GM18520 (cell line): ENCODE measurements around the gene KRTAP13-2.

Experiments used
- ATAC-seq: cut with Tn5 transposase; IDR thresholded peaks from one replicate; pipeline ENCODE4 v1.9.1; 2021; ENCODE audit not compliant: unreplicated experiment

KRTAP13-2 gene, protein sequence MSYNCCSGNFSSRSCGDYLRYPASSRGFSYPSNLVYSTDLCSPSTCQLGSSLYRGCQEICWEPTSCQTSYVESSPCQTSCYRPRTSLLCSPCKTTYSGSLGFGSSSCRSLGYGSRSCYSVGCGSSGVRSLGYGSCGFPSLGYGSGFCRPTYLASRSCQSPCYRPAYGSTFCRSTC

DNA sequence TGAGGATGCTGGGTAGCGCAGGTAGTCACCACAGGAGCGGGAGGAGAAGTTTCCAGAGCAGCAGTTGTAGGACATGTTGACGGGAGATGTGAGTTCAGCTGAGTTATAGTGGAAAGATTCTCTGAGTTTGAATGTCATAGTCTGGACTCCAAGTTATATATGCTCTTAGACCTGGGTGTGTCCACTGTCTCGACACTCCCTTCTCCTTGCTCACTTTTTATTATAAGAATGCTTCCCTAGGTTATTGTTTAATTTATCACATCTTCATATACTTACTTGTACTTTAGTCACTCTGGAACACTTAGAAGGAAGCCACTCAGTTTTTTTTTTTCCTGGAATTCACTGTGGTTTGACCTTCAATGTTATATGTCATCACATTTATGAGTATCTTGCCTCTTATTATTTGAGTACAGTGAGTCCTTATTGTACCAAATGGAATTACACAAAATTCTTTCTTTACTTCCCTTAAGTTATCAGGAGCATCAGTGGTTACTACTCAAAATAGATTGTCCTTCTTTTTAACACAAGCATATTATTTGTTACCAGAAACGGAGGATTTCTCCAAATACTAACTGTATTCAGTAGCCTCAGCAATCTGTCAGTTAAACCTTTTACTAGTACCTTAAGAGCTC, at the start of gene KRTAP13-2:
Gene KRTAP13-2, minus strand, starts transcription at position 133 of the 632 bp plus-strand sequence. Its CDS starts 58 bp downstream, at position 75.
- ATAC-seq: no peak

DNA sequence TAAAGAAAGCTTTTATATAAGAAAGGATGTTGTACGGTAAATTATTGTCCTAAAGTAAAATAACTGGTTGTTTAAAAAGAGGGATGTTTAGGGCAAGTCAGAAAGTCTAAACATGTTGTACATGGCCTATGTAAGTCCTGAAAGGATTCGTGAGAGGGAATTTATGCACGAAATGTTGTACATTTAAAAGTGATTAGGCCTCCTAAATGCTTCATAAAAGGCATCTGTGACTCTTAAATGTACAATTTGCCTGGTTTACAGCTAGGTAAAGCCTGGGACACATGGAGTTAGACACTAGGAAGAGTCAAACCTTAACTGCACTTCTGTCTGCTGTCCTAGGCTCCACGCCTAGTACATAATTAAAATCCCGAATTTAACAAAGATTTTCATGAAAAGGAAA, 43.9 kb upstream of the KRTAP13-2 start:
- ATAC-seq: no peak

DNA sequence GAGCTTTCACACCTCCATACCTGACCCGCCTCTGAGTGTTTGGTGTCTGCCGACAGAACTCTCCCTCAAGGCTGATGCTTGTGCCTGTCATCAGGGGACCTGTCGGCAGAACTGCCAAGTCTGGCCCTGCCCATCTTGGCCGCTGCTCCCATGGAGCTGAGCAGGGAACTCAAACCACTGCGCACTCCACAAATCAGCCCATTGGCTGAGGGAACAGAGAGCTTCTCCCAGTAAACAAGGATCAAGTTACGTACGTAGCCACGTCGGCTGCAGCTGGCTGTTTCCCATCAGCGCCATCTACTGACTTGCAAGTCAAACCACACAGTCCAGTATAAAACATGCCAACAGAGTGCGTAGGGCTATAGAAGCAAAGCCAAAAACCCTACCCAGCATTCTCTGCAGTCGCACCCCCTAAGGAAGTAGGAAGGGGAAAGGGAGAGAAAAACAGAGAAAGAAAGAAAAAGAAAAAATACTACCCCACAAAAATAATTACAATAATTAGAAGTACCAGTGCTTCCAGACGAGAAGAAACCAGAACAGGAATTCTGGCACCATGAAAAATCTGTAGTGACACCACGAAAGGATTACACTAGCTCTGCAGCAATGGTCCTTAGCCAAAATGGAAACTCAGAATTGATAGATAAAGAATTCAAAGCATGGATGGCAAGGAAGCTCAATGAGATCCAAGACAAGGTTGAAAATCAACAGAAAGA, 36.9 kb upstream of the KRTAP13-2 start:
- no peak for ATAC-seq

DNA sequence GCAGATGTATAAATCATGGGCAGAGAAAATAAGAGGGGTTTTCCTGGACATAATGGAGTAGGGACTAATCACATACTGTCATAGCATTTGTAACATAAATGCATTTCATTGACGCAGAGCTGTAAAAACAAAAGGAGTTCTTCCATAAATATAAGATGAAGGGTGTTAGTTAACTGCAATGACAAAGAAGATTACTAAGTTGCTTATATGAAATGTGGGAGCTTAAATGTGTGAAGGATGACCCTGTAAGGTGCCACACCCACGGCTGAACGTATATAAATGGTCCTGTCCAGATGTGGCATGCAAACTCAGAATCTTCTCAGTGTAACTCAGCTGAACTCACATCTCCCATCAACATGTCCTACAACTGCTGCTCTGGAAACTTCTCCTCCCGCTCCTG, 23.7 kb upstream of the KRTAP13-2 start, which contains the start of gene KRTAP13-1:
Gene KRTAP13-1, plus strand, starts transcription at position 301 of the 400 bp plus-strand sequence. Its CDS starts 56 bp downstream, at position 357.
- no peak for ATAC-seq

DNA sequence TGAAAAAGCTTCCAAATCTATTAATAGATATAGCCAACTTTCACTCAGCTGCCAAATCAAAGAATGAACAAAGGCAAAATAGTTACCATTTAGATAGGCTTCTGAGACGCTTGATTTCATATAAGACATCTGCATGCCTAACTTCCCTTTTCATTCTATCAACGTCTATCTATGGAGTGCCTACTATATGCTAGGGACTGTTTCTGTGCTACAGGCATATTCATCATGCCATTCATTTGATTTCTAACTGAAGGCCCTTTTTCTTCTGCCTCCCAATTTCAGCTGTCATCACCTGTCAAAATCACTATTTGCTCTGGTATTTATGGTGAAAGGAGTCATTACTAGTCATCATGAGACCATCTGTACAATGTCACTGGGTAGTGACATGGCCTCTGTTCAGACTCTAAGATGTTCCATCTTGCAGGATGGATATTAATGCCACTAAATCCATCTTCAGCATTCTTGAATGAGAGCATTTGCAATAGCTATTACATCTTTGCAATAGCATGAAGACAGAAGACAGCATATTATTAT, 19.5 kb upstream of the KRTAP13-2 start:
- no peak for ATAC-seq

DNA sequence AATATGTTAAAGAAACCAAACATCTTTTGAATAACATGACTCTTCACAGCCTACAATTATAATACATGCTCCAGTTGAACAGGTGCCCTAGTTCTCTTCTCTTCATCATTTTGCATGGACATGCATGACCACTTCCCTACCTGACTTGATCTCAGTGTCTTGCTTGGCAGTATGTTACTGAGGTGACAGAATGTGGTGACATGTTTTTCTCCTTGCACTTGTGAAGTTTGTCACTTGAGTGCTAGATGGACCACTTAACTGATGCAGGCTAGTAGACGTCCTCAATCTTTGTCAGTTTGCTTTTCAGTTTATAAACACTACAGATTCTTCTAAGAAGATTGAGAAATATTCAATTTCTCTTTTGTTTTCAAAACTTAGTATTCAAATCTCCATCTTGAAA, 10.1 kb upstream of the KRTAP13-2 start:
- ATAC-seq: no peak

DNA sequence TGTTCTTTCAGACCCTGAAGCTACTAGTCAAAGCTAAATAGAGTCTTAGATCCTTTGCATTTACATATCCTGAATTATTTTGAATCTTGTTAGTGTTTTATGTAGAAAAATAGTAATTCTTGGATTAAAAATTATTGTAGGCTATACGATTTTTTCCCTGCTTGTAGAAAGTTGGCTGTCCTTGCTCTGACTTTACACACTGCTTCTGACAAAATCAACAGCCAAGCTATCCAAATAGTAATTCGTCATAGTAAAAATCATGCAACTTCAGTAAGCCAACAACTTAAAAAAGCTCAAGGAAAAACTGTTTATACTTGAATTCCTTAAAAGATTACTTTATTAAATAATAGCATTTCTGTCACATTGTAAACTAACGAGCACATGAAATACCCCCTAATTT, 16.2 kb downstream of the KRTAP13-2 start:
- no peak for ATAC-seq

DNA sequence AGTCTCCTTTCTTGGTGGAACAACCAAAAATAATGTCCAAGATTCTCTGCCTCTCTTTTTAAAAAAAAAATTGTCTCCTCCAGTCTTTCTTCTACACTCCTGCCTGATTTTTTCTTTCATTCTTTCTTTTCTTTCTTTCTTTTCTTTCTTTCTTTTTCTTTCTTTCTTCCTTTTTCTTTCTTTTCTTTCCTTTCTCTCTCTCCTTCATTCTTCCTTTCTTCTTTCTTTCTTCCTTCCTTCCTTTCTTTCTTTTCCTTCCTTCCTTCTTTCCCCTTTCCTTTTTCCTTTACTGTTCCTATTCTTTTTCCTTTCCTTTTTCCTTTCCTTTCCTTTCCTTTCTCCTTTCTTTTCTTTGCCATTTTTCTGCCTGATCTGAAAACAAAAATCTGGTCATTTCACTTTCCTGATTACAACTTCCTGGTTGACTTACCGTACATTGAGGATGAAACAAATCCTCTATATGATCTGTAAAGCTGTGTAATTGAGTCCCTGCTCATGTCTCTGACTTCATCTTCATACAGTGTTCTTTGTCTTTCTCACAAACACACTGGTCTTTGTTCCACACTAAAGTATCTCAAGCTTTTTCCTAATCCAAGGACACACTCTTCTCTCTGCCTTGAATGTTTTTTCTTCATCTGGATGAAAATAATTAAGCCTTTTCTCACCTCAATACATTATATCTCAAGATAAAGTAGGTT, 17.6 kb downstream of the KRTAP13-2 start:
- no peak for ATAC-seq

DNA sequence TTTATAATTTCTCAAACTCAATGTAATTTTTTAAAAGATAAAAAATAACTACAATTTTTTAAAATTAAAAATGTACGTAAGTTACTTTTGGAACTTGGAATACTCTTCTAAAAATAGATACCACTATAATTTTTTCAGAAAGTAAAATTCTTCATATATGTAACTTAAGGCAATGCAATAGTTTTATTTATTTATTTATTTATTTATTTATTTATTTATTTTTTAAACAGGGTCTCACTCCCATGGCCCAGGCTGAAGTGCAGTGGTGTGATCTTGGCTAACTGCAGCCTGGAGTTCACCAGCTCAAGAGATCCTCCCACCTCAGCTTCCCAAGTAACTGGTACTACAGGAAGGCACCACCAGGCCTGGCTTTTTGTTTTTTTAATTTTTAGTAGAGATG, 20.5 kb downstream of the KRTAP13-2 start:
- no peak for ATAC-seq

DNA sequence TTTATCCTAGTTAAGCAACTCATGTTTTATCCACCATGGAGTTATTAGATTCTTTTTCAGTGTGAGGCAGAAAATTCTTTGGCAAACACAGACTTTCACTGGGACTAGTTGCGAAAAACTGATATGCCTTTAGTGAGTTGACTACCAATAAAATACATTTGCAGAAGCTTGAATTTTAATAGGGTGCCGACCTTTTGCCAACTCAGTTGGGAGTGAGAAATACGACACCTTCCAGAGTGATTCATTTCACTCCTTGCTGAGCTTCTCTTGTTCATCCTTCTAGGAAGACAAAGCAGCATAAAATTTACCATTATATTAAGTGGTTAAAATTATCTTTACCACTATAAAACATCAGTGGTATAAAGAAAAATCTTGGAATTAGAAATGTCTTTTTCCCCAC, 22.5 kb downstream of the KRTAP13-2 start:
- no peak for ATAC-seq

DNA sequence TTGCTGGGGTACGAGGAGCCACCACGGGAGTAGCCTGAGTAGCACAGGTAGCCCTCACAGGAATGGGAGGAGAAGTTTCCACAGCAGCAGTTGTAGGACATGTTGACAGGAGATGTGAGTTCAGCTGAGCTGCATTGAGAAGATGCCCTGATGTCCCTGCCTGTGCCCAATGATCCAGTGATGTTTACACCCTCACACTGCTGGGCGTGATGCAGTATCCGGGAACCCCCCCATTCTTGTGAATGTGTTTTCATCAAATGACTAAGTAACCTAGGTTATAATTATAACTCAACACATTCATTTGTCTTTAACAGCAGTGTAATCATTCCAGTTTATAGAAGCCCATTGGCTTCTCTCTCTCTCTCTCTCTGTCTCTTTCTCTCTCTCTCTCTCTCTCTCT, 23.6 kb downstream of the KRTAP13-2 start, which contains the start of gene KRTAP23-1:
Gene KRTAP23-1, minus strand, starts transcription at position 101 of the 400 bp plus-strand sequence. Its CDS starts 0 bp downstream, at position 101.
- no peak for ATAC-seq

DNA sequence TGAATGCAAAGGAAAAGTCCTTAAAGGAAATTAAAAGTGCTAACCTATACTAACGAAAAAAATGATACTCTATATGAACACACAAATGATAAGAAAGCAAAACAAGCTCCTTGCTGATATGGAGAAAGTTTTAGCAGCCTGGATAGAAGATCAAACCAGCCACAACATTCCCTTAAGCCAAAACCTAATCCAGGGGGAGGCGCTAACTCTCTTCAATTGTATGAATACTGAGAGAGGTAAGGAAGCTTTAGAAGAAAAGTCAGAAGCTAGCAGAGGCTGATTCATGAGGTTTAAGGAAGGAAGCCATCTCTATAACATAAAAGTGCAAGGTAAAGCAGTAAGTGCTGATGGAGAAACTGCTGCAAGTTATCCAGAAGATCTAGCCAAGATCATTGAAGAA, 27.1 kb downstream of the KRTAP13-2 start:
- ATAC-seq: no peak

DNA sequence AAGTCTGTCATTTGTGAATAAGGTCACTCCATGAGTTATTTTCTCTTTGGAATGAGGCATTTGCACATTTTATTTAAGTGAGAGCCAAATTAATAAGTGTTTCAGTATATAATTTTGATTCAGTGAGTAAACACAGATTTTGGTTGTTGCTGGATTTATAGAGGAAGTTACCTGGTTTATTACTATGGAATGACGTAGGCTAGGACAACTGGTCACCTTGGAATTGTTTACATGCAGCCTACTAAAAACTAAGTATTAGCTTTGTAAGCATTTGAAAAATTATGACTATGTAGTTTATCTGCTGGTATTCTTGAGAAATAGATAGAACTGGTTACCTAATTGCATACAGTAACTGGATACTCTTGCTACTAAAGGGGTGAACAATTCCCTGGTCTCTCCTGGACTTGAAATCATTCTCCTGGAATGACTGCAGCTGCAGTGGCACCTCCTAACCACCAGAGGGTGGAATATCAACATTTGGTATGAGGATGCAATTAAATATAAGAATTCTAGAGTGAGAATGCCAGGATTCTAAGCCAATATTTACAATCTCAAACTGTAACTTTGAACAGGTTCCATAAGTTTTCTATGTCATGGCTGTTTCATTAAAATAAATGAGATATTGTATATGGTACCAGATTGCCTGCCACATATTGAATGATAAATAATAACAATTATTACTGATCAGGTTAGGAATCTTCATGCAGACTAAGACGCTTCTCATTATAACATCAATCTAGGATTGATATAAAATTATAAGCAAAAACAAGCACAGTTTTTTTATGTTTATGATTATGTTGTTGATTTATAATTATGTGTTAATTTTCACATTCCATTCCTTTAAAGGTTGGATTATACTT, 31.1 kb downstream of the KRTAP13-2 start:
- no peak for ATAC-seq

DNA sequence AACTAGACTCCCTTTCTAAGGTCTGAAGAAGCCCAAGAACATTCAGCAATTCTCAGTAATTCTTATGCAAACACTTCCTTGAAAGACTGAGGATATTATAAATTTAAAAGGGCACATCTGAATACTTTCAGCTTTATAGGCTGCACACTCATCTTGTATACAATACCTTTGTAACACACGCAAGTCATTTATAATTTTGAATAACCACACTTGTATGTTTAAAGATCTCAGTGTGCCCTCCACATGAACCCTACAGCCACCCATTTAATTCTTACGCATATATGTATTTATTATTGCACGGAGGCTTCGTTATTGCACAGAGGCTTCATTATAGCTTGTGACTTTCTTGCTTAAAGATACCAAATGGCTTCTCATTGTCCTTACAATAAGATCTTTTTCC, 33.4 kb downstream of the KRTAP13-2 start:
- no peak for ATAC-seq

DNA sequence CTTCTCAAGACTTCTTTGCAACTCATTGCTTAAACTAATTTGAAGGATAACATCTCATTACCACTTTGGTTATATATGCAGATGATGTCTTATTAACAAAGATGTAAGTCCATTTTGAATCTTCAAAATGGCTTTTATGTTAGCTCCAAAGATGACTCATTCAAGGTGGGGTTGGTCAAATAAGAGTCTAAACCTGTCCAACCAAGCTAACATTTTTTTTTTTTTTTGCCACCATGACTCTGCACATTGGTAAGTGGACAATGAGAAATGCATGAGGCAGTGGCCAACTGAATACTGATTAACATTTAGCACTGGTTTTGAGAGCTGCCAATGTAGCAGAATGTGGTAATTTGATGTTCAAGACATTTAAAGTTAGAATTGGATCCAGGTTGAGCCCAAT, 34.3 kb downstream of the KRTAP13-2 start:
- ATAC-seq: no peak

DNA sequence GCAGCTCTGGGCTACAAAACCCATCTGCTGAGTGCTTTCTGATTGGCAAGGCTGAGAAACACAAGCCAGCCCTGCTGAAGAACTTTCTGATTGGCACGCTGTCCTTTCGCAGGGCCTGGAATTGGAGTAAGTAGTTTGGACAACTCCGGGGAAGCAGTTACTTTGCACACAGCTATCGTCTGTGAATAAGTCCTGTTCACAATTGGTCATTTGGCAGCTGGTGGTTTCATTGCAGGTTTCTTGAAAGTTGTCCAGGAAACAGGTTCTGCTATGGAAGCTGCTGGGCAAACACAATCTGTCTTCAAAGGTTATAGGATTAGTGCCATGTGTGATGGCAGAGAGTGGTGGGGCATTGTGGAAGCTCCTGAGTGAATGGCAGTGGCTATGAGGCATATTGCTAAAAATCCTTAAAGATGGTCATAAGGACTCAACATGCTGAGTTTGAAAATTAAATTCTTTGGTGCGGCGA, 34.8 kb downstream of the KRTAP13-2 start, which contains the start of gene KRTAP27-1:
Gene KRTAP27-1, minus strand, starts transcription at position 419 of the 469 bp plus-strand sequence. Its CDS starts 26 bp downstream, at position 393.
- no peak for ATAC-seq

DNA sequence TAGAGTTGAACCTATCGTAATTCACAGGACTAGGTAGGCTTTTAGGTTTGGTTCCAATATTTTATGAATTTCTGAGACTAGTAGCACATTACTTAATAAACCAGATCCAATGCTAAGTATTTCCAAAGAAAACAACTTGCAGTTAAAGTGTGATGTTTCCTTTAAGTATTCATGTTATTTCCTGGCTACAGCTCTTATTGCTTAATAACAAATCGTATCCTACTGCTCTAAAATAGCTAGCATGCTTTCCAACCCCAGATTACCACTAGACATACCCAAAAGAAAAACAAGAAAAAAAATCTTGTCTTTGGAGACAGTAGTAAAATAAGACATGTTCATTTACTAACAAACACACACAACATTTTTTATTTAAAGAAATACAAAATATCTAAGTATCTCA, 35.5 kb downstream of the KRTAP13-2 start:
- no peak for ATAC-seq

DNA sequence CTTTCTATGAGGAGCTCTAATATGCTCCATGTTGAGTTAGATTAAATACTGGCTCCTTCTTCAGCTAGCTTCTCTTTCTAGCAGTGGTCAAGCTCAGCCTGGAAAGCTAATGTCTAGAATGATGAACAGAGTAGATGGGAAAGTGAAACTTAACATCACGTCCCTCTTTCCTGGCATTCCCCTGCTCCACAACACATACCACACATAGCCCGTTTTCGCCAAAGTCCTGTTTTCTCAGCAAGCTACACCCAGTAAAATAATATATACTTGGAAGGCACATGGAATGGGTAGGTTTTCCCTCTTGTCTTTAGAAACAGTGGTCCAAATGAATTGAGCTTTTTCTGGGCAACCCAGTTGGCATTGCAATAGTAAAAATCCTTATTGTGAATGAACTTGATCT, 38.3 kb downstream of the KRTAP13-2 start:
- ATAC-seq: no peak

DNA sequence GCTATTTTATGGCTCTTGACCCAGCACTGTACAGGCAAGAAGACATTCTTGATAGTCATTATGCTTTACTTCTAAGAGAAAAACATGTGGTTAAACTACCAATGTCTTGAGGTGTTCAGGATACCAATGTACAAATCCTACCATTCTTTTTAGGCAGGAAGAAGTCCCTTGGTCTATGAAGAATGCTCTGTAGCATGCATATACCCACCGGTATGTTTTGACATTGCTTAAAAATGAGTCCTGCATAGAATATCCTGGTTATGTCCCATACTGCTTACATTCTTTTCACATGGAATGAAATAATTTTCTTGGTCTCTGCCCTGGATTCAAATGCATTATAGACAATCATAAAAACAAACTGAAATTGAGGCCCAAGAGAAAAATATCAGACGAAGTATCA, 39.4 kb downstream of the KRTAP13-2 start:
- ATAC-seq: no peak
